ENCODE measurements around the gene CD151. TPM values are rescaled to one million over a fixed set of nuclear protein-coding genes. Genes with fewer than 3 reads are reported as not detected.

Gene CD151
- total and polyA plus RNA-seq, 8 donors: 122 to 815 (median 162) TPM

GRCh38 chr11:882596-882995 lies 49.8 kb downstream of the CD151 start:
- no peak for TF ChIP-seq CTCF (IDR thresholded peaks at IDR 0.05)
- no peaks in the 10 kb centered on the region for H3K4me1 ChIP-seq
- intact Hi-C loops (cut with DNase I): no loop called here
- DNase-seq: no peak
- no peaks in the 10 kb centered on the region for H3K9me3 ChIP-seq
- H3K36me3 ChIP-seq: peaks cover 0 to 62% of the 10 kb centered on the region in 2 donors
- H3K27me3 ChIP-seq: no peaks in the 10 kb centered on the region
- no peak overlapping the region for H3K27ac ChIP-seq
- no peak overlapping the region for H3K4me3 ChIP-seq
- no peak for ATAC-seq

- ATAC-seq (no peak), DNase-seq (no peak)
- H3K4me1 ChIP-seq: no peaks in the 10 kb centered on the region
- no peaks in the 10 kb centered on the region for H3K9me3 ChIP-seq
- intact Hi-C loops (cut with DNase I): no loop called here
- no peaks in the 10 kb centered on the region for H3K27me3 ChIP-seq
- no peak overlapping the region for H3K4me3 ChIP-seq
- peaks cover 0 to 71% of the 10 kb centered on the region in 2 donors for H3K36me3 ChIP-seq
- H3K27ac ChIP-seq: no peak overlapping the region
- no peak for TF ChIP-seq CTCF (IDR thresholded peaks at IDR 0.05)
Measured at GRCh38 chr11:883527-883926, 50.8 kb downstream of the CD151 start.

- TF ChIP-seq CTCF (IDR thresholded peaks at IDR 0.05): no peak
- H3K4me3 ChIP-seq: no peak overlapping the region
- peaks cover 0 to 65% of the 10 kb centered on the region in 2 donors for H3K36me3 ChIP-seq
- no peaks in the 10 kb centered on the region for H3K4me1 ChIP-seq
- no peak for DNase-seq
- no peaks in the 10 kb centered on the region for H3K9me3 ChIP-seq
- H3K27me3 ChIP-seq: no peaks in the 10 kb centered on the region
- no peak for ATAC-seq
- no peak overlapping the region for H3K27ac ChIP-seq
- intact Hi-C loops (cut with DNase I): no loop called here
Measured at GRCh38 chr11:884578-885070, 51.9 kb downstream of the CD151 start.

GRCh38 chr11:886568-886967 lies 53.8 kb downstream of the CD151 start:
- H3K36me3 ChIP-seq: peaks cover 0 to 51% of the 10 kb centered on the region in 2 donors
- no peaks in the 10 kb centered on the region for H3K4me1 ChIP-seq
- DNase-seq: no peak

GRCh38 chr11:887589-887988 lies 54.8 kb downstream of the CD151 start:
- Histone ChIP-seq H3K36me3 (peaks cover 0 to 47% of the 10 kb centered on the region in 2 donors), H3K4me3 (no peak overlapping the region), H3K27me3 (no peaks in the 10 kb centered on the region), H3K4me1 (no peaks in the 10 kb centered on the region), H3K9me3 (no peaks in the 10 kb centered on the region), H3K27ac (no peak overlapping the region)
- no peak for TF ChIP-seq CTCF (IDR thresholded peaks at IDR 0.05)
- intact Hi-C loops (cut with DNase I): no loop called here
- no peak for ATAC-seq
- no peak for DNase-seq

More at GRCh38 chr11:886568-886967, 53.8 kb downstream of the CD151 start:
- no peak overlapping the region for H3K4me3 ChIP-seq
- H3K27ac ChIP-seq: no peak overlapping the region
- intact Hi-C loops (cut with DNase I): no loop called here
- H3K9me3 ChIP-seq: no peaks in the 10 kb centered on the region
- ATAC-seq: no peak
- TF ChIP-seq CTCF (IDR thresholded peaks at IDR 0.05): no peak
- no peaks in the 10 kb centered on the region for H3K27me3 ChIP-seq

Other genes starting within 250 kb of the CD151 start
- 10 to 100 TPM; 38.8 to 50.4 TPM for gene IRF7, start 217.0 kb upstream of the CD151 start, total RNA-seq
- gene IRF7, start 217.0 kb upstream of the CD151 start, polyA plus RNA-seq (ENCODE audit: insufficient read length in 6 of 6): 10 to 100 TPM in 5 of 6 donors, 1 to 10 TPM in 1; 9.8 to 14.7 (median 12.8) TPM
- not detected for gene CDHR5, start 208.0 kb upstream of the CD151 start, total RNA-seq
- under 1 TPM; 0.46 to 0.77 (median 0.69) TPM for gene CDHR5, start 208.0 kb upstream of the CD151 start, polyA plus RNA-seq (ENCODE audit: insufficient read length in 6 of 6)
- not detected for gene SCT, start 205.8 kb upstream of the CD151 start, total RNA-seq
- gene SCT, start 205.8 kb upstream of the CD151 start, polyA plus RNA-seq (ENCODE audit: insufficient read length in 6 of 6): 1 to 10 TPM; 1.6 to 3.0 (median 2.5) TPM
- under 1 TPM; 0.29 to 0.52 TPM for gene DRD4, start 195.7 kb upstream of the CD151 start, total RNA-seq
- 1 to 10 TPM in 2 of 6 donors, under 1 TPM in 4; 0.51 to 1.0 (median 0.82) TPM for gene DRD4, start 195.7 kb upstream of the CD151 start, polyA plus RNA-seq (ENCODE audit: insufficient read length in 6 of 6)
- 10 to 100 TPM; 28.3 to 28.6 TPM for gene DEAF1, start 137.7 kb upstream of the CD151 start, total RNA-seq
- 10 to 100 TPM; 35.6 to 52.9 (median 41.0) TPM for gene DEAF1, start 137.7 kb upstream of the CD151 start, polyA plus RNA-seq (ENCODE audit: insufficient read length in 6 of 6)
- 10 to 100 TPM; 23.6 to 25.2 TPM for gene TMEM80, start 137.1 kb upstream of the CD151 start, total RNA-seq
- gene TMEM80, start 137.1 kb upstream of the CD151 start, polyA plus RNA-seq (ENCODE audit: insufficient read length in 6 of 6): 10 to 100 TPM; 26.9 to 34.5 (median 31.9) TPM
- gene EPS8L2, start 126.7 kb upstream of the CD151 start, total RNA-seq: 100 to 1,000 TPM; 114 to 190 TPM
- gene EPS8L2, start 126.7 kb upstream of the CD151 start, polyA plus RNA-seq (ENCODE audit: insufficient read length in 6 of 6): 10 to 100 TPM; 52.5 to 92.2 (median 76.8) TPM
- 100 to 1,000 TPM; 206 to 322 TPM for gene TALDO1, start 85.5 kb upstream of the CD151 start, total RNA-seq
- 100 to 1,000 TPM; 100 to 124 (median 115) TPM for gene TALDO1, start 85.5 kb upstream of the CD151 start, polyA plus RNA-seq (ENCODE audit: insufficient read length in 6 of 6)
- gene GATD1, start 55.5 kb upstream of the CD151 start, total RNA-seq: 10 to 100 TPM; 57.9 to 63.7 TPM
- 10 to 100 TPM; 51.7 to 87.1 (median 67.1) TPM for gene GATD1, start 55.5 kb upstream of the CD151 start, polyA plus RNA-seq (ENCODE audit: insufficient read length in 6 of 6)
- under 1 TPM in 1 of 2 donors, not detected in 1; 0.47 TPM for gene CEND1, start 42.9 kb upstream of the CD151 start, total RNA-seq
- gene CEND1, start 42.9 kb upstream of the CD151 start, polyA plus RNA-seq (ENCODE audit: insufficient read length in 6 of 6): under 1 TPM; 0.11 to 0.42 (median 0.33) TPM
- 10 to 100 TPM; 28.9 to 29.4 TPM for gene SLC25A22, start 34.7 kb upstream of the CD151 start, total RNA-seq
- gene SLC25A22, start 34.7 kb upstream of the CD151 start, polyA plus RNA-seq (ENCODE audit: insufficient read length in 6 of 6): 10 to 100 TPM; 12.5 to 23.9 (median 15.1) TPM
- gene PIDD1, start 27.7 kb upstream of the CD151 start, total RNA-seq: 10 to 100 TPM; 13.8 to 18.6 TPM
- gene PIDD1, start 27.7 kb upstream of the CD151 start, polyA plus RNA-seq (ENCODE audit: insufficient read length in 6 of 6): 10 to 100 TPM in 5 of 6 donors, 1 to 10 TPM in 1; 9.7 to 13.7 (median 12.1) TPM
- 1,000 to 10,000 TPM; 1,620 to 1,802 TPM for gene RPLP2, start 23.0 kb upstream of the CD151 start, total RNA-seq
- gene RPLP2, start 23.0 kb upstream of the CD151 start, polyA plus RNA-seq (ENCODE audit: insufficient read length in 6 of 6): 1,000 to 10,000 TPM; 1,154 to 1,526 (median 1,296) TPM
- 100 to 1,000 TPM in 1 of 2 donors, 10 to 100 TPM in 1; 96.3 to 128 TPM for gene PNPLA2, start 14.0 kb upstream of the CD151 start, total RNA-seq
- 10 to 100 TPM; 29.9 to 49.0 (median 39.8) TPM for gene PNPLA2, start 14.0 kb upstream of the CD151 start, polyA plus RNA-seq (ENCODE audit: insufficient read length in 6 of 6)
- gene CRACR2B, start 5.0 kb upstream of the CD151 start, total RNA-seq: 10 to 100 TPM; 22.6 to 32.1 TPM
- gene CRACR2B, start 5.0 kb upstream of the CD151 start, polyA plus RNA-seq (ENCODE audit: insufficient read length in 6 of 6): 10 to 100 TPM; 14.2 to 26.0 (median 19.9) TPM
- 100 to 1,000 TPM; 140 to 227 TPM for gene POLR2L, start 9.6 kb downstream of the CD151 start, total RNA-seq
- gene POLR2L, start 9.6 kb downstream of the CD151 start, polyA plus RNA-seq (ENCODE audit: insufficient read length in 6 of 6): 100 to 1,000 TPM in 3 of 6 donors, 10 to 100 TPM in 3; 65.2 to 121 (median 97.7) TPM
- gene TSPAN4, start 9.9 kb downstream of the CD151 start, total RNA-seq: 100 to 1,000 TPM; 129 to 132 TPM
- gene TSPAN4, start 9.9 kb downstream of the CD151 start, polyA plus RNA-seq (ENCODE audit: insufficient read length in 6 of 6): 10 to 100 TPM; 46.9 to 75.3 (median 73.2) TPM
- gene CHID1, start 77.9 kb downstream of the CD151 start, total RNA-seq: 10 to 100 TPM; 92.7 to 94.2 TPM
- gene CHID1, start 77.9 kb downstream of the CD151 start, polyA plus RNA-seq (ENCODE audit: insufficient read length in 6 of 6): 10 to 100 TPM; 81.4 to 95.7 (median 93.7) TPM
- 10 to 100 TPM; 97.1 to 98.4 TPM for gene AP2A2, start 92.9 kb downstream of the CD151 start, total RNA-seq
- gene AP2A2, start 92.9 kb downstream of the CD151 start, polyA plus RNA-seq (ENCODE audit: insufficient read length in 6 of 6): 10 to 100 TPM; 77.0 to 91.2 (median 81.4) TPM
- gene MUC6, start 203.8 kb downstream of the CD151 start, total RNA-seq: not detected
- gene MUC6, start 203.8 kb downstream of the CD151 start, polyA plus RNA-seq (ENCODE audit: insufficient read length in 6 of 6): 1 to 10 TPM in 1 of 6 donors, under 1 TPM in 5; 0.34 to 1.0 (median 0.56) TPM
- gene MUC2, start 241.9 kb downstream of the CD151 start, total RNA-seq: not detected
- gene MUC2, start 241.9 kb downstream of the CD151 start, polyA plus RNA-seq (ENCODE audit: insufficient read length in 6 of 6): under 1 TPM in 5 of 6 donors, not detected in 1; 0.02 to 0.03 (median 0.03) TPM

Data from left lung (tissue), 10 donors.